ENCODE measurements around the gene GUCY2D.
"Not testable (repeated sequence)": the region's sequence is repeated elsewhere in the genome, so short reads cannot be mapped to it uniquely, and the experiment has no call there.

Gene GUCY2D

GRCh38 chr17:8001976-8002720 is at the start of gene GUCY2D:
GUCY2D (plus strand) TSS chr17:8002615; CDS start chr17:8003048, 433 bp downstream.
- no peak for DNase-seq (ENCODE audit: extremely low read depth in 1 of 2, low read depth in 1 of 2)

GRCh38 chr17:7953266-7953665 is 49.1 kb upstream of the GUCY2D start:
- not testable (repeated sequence) for DNase-seq (ENCODE audit: extremely low read depth in 1 of 2, low read depth in 1 of 2)

GRCh38 chr17:7955414-7956227 is 46.8 kb upstream of the GUCY2D start:
- DNase-seq (ENCODE audit: extremely low read depth in 1 of 2, low read depth in 1 of 2) = no peak

- no peak for DNase-seq (ENCODE audit: extremely low read depth in 1 of 2, low read depth in 1 of 2)
Observed at GRCh38 chr17:7956228-7956965, 46.0 kb upstream of the GUCY2D start.

GRCh38 chr17:7959503-7960253 is 42.7 kb upstream of the GUCY2D start:
- DNase-seq (ENCODE audit: extremely low read depth in 1 of 2, low read depth in 1 of 2) = no peak

GRCh38 chr17:7961421-7961820 is 41.0 kb upstream of the GUCY2D start:
- no peak for DNase-seq (ENCODE audit: extremely low read depth in 1 of 2, low read depth in 1 of 2)

GRCh38 chr17:7967751-7968150 is 34.7 kb upstream of the GUCY2D start:
- no peak for DNase-seq (ENCODE audit: extremely low read depth in 1 of 2, low read depth in 1 of 2)

GRCh38 chr17:7969433-7969832 is 33.0 kb upstream of the GUCY2D start:
- no peak for DNase-seq (ENCODE audit: extremely low read depth in 1 of 2, low read depth in 1 of 2)

GRCh38 chr17:7971651-7972050 is 30.8 kb upstream of the GUCY2D start:
- DNase-seq (ENCODE audit: extremely low read depth in 1 of 2, low read depth in 1 of 2) = no peak

- no peak for DNase-seq (ENCODE audit: extremely low read depth in 1 of 2, low read depth in 1 of 2)
Observed at GRCh38 chr17:7972131-7972785, 30.2 kb upstream of the GUCY2D start.

- DNase-seq (ENCODE audit: extremely low read depth in 1 of 2, low read depth in 1 of 2) = no peak
Observed at GRCh38 chr17:7974638-7975131, 27.7 kb upstream of the GUCY2D start.

- DNase-seq (ENCODE audit: extremely low read depth in 1 of 2, low read depth in 1 of 2) = no peak
Observed at GRCh38 chr17:7977039-7977438, 25.4 kb upstream of the GUCY2D start.

GRCh38 chr17:7977805-7978204 is 24.6 kb upstream of the GUCY2D start:
- no peak for DNase-seq (ENCODE audit: extremely low read depth in 1 of 2, low read depth in 1 of 2)

GRCh38 chr17:7982173-7982572 is 20.2 kb upstream of the GUCY2D start:
- no peak for DNase-seq (ENCODE audit: extremely low read depth in 1 of 2, low read depth in 1 of 2)

GRCh38 chr17:7982666-7983065 is 19.7 kb upstream of the GUCY2D start:
- DNase-seq (ENCODE audit: extremely low read depth in 1 of 2, low read depth in 1 of 2) = no peak

- DNase-seq (ENCODE audit: extremely low read depth in 1 of 2, low read depth in 1 of 2) = no peak
Observed at GRCh38 chr17:7984904-7985303, 17.5 kb upstream of the GUCY2D start.

GRCh38 chr17:7987112-7987893 is 15.1 kb upstream of the GUCY2D start:
- no peak for DNase-seq (ENCODE audit: extremely low read depth in 1 of 2, low read depth in 1 of 2)

GRCh38 chr17:7988750-7989178 is 13.7 kb upstream of the GUCY2D start:
- no peak for DNase-seq (ENCODE audit: extremely low read depth in 1 of 2, low read depth in 1 of 2)

All from stimulated activated CD8-positive, alpha-beta memory T cell treated with anti-CD3 and anti-CD28 coated beads, Interleukin-7, amount 100 ng/mL, for 48 hours (primary cell).